Measurements from ENCODE around the gene SLC66A2. TPM values are rescaled to one million over a fixed set of nuclear protein-coding genes. Genes with fewer than 3 reads are reported as not detected.

SLC66A2 gene
- total RNA-seq, 1 donor = 23.3 TPM

- no peak overlapping the region for H3K4me3 ChIP-seq (ENCODE audit: low read depth, low read length)
- TF ChIP-seq CTCF (IDR thresholded peaks at IDR 0.05; ENCODE audit: insufficient read depth, low read depth, low read length) = no peak
- no peak for DNase-seq (ENCODE audit: low read depth)
These were observed 14.2 kb downstream of the SLC66A2 start for GRCh38 chr18:79937103-79937860.

GRCh38 chr18:79936641-79937040 lies 14.8 kb downstream of the SLC66A2 start:
- H3K4me3 ChIP-seq (ENCODE audit: low read depth, low read length) = no peak overlapping the region
- no peak for DNase-seq (ENCODE audit: low read depth)
- TF ChIP-seq CTCF (IDR thresholded peaks at IDR 0.05; ENCODE audit: insufficient read depth, low read depth, low read length) = no peak

DNA sequence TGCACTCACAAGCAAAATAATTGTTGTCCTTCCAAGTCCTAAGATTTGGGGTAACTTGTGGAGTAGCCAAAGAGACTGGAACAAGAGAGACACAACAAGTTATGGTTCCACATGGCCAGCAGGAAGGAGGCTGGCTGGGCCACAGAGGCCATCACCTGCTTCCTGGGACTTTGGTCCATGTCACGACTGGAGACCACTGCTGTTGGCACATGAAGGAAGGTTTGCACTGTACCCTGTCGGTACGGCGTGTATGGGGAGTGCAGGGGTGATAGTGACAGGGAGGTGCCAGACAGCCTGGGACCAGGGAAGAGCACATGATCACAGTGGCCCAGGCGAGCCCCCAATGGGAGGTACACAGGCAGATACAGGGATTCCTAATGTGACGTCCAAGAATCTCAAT lies 15.5 kb downstream of the SLC66A2 start:
- H3K4me3 ChIP-seq (ENCODE audit: low read depth, low read length) = no peak overlapping the region
- DNase-seq (ENCODE audit: low read depth) = no peak
- TF ChIP-seq CTCF (IDR thresholded peaks at IDR 0.05; ENCODE audit: insufficient read depth, low read depth, low read length) = no peak

DNA sequence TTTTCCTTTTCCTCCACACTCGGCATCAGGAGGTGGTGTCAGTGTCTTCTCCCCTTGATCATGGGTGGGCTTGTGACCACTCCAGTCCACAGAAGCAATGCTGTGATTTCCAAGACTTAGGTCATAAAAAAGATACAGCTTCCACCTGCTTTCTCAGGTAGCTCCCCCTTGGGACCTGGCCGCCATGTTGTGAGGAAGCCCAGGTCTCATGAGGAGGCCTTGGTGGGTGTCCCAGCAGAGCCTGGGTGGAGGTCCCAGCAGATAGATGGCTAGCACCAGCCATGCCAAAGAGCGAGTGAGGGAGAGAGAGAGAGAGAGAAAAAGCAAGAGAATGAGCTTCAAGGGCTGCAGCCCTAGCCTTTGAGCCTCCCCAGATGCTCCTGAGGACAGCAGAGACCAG lies 16.0 kb downstream of the SLC66A2 start:
- no peak for DNase-seq (ENCODE audit: low read depth)
- H3K4me3 ChIP-seq (ENCODE audit: low read depth, low read length) = no peak overlapping the region
- no peak for TF ChIP-seq CTCF (IDR thresholded peaks at IDR 0.05; ENCODE audit: insufficient read depth, low read depth, low read length)

DNA sequence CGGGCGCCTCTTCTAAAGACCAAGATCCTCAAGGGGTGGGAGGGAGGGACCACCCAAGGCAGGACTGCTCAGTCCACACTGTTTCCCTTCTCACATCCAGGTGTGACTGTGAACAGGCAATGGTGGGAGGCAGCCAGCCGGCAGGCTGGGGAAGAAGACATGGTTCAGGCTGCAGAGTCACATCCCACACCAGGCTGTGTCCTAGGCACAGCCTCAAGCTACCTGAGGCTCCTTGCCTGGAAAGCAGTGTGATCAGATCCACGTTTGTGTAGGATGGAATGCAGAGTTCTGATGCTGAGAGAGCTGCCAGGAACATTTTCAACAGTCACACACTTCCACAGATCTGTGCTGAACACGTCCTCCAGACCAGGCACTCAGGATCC lies 16.4 kb downstream of the SLC66A2 start:
- TF ChIP-seq CTCF (IDR thresholded peaks at IDR 0.05; ENCODE audit: insufficient read depth, low read depth, low read length) = no peak
- no peak overlapping the region for H3K4me3 ChIP-seq (ENCODE audit: low read depth, low read length)
- no peak for DNase-seq (ENCODE audit: low read depth)

- peak; percentile 37 for DNase-seq (ENCODE audit: low read depth)
- peak; percentile 8 for TF ChIP-seq CTCF (IDR thresholded peaks at IDR 0.05; ENCODE audit: insufficient read depth, low read depth, low read length)
- no peak overlapping the region for H3K4me3 ChIP-seq (ENCODE audit: low read depth, low read length)
These were observed 16.9 kb downstream of the SLC66A2 start for GRCh38 chr18:79934311-79935097.

All from fibroblast of villous mesenchyme (primary cell).